IMR-90 (cell line): ENCODE measurements around the gene SPAG5.

Experiments
- CTCF ChIP-seq: conservative IDR thresholded peaks from 2 replicates; pipeline ENCODE4 v1.5.1; 2012; ENCODE audit warnings: mild to moderate bottlenecking, low read depth, low read length, improper control_type of control experiment
- RFX5 ChIP-seq: IDR thresholded peaks from 2 replicates; pipeline ENCODE4 v1.8.0; 2012; ENCODE audit warnings: low read depth, mild to moderate bottlenecking, low read length, moderate library complexity

- TF ChIP-seq CTCF (no peak), RFX5 (no peak)
These were observed 47.4 kb upstream of the SPAG5 start for GRCh38 chr17:28646039-28646754.
